GM06990 (cell line): ENCODE results near the gene MYO16.

Experiments used
- DNase-seq: peaks from one replicate; pipeline ENCODE4 v3.0.0-alpha.2; 2011; ENCODE audit not compliant: insufficient read length; ENCODE audit errors: extremely low read depth
- H3K27me3 ChIP-seq: replicated peaks from 2 replicates; pipeline ENCODE4 v1.6.0; 2011; ENCODE audit warnings: low read length; ENCODE audit not compliant: control insufficient read depth, insufficient read depth
- H3K36me3 ChIP-seq: 2 replicates; pipeline ENCODE4 v1.5.1; 2011; ENCODE audit warnings: low read length; ENCODE audit not compliant: control insufficient read depth, insufficient read depth
- H3K4me3 ChIP-seq: replicated peaks from 2 replicates; pipeline ENCODE4 v1.5.1; 2011; ENCODE audit warnings: low read depth, mild to moderate bottlenecking, control low read depth, low read length
- TF ChIP-seq, protein P1 (sequence below): IDR thresholded peaks from 2 replicates; pipeline ENCODE4 v1.5.1; 2011; ENCODE audit warnings: low read length, control low read depth, mild to moderate bottlenecking, inconsistent platforms; ENCODE audit not compliant: insufficient read depth, poor library complexity, severe bottlenecking

Gene MYO16

DNA sequence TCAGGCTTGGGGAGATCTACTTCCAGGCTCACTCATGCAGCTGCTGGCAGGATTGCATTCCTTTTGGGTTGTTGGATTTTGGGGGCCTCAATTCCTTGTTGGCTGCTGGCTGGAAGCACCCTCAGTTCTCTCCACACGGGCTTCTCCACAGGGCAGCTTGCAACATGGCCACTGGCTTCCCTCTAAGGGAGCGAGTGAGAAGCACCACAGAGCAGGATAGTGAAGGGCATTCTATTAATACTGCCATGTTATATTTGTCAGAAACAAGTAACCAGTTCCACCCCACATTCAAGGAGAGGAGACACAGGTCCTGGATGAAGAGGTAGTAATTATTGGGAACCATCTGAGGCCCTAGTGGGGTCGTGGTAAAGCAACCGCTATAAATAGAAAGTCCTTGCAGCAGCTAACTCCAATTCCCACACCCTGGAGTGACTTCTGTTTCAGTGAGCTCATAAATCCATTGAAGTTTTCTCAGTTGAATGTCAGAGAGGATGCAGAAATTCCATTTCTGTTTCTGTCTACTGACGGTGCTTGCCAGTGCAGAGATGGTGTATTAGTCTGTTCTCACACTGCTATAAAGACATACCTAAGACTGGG is 598.0 kb downstream of the MYO16 start:
- H3K36me3 ChIP-seq, result no peaks in the 10 kb centered on the region
- TF ChIP-seq, protein P1, sequence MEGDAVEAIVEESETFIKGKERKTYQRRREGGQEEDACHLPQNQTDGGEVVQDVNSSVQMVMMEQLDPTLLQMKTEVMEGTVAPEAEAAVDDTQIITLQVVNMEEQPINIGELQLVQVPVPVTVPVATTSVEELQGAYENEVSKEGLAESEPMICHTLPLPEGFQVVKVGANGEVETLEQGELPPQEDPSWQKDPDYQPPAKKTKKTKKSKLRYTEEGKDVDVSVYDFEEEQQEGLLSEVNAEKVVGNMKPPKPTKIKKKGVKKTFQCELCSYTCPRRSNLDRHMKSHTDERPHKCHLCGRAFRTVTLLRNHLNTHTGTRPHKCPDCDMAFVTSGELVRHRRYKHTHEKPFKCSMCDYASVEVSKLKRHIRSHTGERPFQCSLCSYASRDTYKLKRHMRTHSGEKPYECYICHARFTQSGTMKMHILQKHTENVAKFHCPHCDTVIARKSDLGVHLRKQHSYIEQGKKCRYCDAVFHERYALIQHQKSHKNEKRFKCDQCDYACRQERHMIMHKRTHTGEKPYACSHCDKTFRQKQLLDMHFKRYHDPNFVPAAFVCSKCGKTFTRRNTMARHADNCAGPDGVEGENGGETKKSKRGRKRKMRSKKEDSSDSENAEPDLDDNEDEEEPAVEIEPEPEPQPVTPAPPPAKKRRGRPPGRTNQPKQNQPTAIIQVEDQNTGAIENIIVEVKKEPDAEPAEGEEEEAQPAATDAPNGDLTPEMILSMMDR, result no peak
- DNase-seq, result no peak
- H3K27me3 ChIP-seq, result no peaks in the 10 kb centered on the region
- no peak overlapping the region for H3K4me3 ChIP-seq

DNA sequence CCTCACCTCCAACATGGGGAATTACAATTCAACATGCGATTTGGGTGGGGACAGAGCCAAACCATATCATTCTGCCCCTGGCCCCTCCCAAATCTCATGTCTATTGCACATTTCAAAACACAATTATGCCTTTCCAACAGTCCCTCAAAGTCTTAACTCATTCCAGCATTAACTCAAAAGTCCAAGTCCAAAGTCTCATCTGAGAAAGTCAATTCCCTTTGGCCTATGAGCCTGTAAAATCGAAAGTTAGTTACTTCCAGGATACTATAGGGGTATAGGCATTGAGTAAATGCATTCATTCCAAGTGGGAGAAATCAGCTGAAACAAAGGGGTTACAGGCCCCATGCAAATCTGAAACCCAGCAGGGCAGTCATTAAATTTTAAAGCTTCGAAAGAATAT is 598.8 kb downstream of the MYO16 start:
- no peaks in the 10 kb centered on the region for H3K36me3 ChIP-seq
- H3K27me3 ChIP-seq, result no peaks in the 10 kb centered on the region
- no peak overlapping the region for H3K4me3 ChIP-seq
- TF ChIP-seq, protein P1, result no peak
- DNase-seq, result no peak

DNA sequence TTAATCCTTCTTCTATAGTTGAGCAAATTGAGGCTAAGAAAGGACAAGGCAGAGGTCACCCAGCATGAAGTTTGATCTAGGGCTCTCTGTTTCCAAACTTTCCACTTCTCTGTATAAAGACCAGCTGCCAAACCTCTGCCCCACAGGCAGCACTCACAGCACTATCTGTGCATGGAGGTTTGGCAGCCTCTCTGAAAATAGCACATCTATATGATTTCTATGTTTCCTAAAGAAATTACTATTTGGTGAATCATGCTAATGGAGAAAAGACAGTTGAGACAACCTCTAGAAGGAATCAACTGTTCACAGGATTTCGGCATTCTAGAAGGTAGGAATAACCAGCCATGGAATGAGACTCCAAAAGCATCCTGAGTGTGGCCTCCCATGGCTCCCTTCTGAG is 602.5 kb downstream of the MYO16 start:
- Histone ChIP-seq H3K27me3 (no peaks in the 10 kb centered on the region), H3K4me3 (no peak overlapping the region), H3K36me3 (no peaks in the 10 kb centered on the region)
- TF ChIP-seq, protein P1, result no peak
- DNase-seq, result no peak

DNA sequence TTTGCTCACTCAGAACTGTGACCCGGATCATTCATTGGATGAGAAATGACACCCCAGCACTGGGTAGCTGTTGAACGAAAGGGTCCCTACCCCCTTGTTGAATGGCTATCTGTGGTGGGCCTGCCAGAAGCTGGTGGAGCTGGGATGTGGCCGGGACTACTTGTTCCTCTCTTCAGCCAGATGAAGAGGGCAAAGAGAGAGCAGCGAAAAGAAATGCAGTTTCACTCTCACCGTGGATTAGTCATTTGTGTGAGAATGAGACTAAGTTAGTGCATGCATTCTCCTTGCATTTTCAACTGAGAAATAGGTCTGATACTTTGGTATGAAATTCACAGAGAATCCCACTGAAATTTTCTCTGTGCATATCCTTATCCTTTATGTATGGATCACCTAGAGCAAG is 603.9 kb downstream of the MYO16 start:
- no peak for DNase-seq
- Histone ChIP-seq H3K4me3 (no peak overlapping the region), H3K36me3 (no peaks in the 10 kb centered on the region), H3K27me3 (no peaks in the 10 kb centered on the region)
- TF ChIP-seq, protein P1, result no peak

DNA sequence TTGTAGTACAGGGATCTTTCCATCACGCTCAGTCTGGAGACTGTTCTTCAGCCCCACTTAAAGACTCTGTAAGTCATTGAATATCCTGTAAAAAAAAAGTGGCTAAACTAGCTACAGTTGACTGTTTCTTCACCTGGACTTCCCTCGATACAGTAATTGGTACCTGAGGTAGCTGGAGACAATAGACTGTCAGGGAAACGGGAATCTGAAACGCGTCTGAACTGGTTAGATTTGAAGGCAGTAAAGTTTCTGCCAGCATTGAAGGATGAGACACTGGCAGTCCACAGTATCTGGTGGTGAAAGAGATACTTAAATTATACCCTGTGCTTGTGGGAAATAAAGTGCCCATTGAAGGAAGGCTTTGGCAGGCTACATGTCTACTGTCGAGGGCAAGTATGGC is 606.5 kb downstream of the MYO16 start:
- no peak for DNase-seq
- H3K4me3 ChIP-seq, result no peak overlapping the region
- TF ChIP-seq, protein P1, result no peak
- no peaks in the 10 kb centered on the region for H3K27me3 ChIP-seq
- no peaks in the 10 kb centered on the region for H3K36me3 ChIP-seq

DNA sequence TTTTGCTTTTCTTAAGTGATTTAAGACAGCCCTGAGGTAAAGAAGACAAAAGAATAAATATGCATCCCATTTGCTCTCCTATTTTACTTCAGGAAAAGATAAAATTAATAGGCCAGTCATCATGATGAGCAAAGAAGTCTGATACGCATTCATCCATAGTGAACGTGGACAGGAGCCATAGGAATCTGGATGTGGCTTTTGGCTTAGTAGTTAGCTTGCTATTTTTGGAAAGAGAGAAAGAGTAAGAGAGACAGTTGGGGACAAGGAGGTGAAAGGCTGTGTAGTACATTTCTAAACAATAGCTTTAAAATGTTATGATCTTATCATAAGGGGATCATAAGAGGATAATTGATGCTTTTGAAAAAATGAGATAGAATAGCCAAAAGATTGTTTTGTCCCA is 611.7 kb downstream of the MYO16 start:
- Histone ChIP-seq H3K4me3 (no peak overlapping the region), H3K36me3 (no peaks in the 10 kb centered on the region), H3K27me3 (no peaks in the 10 kb centered on the region)
- TF ChIP-seq, protein P1, result no peak
- DNase-seq, result no peak
